ENCODE data around the gene CASK.

The CASK gene

DNA sequence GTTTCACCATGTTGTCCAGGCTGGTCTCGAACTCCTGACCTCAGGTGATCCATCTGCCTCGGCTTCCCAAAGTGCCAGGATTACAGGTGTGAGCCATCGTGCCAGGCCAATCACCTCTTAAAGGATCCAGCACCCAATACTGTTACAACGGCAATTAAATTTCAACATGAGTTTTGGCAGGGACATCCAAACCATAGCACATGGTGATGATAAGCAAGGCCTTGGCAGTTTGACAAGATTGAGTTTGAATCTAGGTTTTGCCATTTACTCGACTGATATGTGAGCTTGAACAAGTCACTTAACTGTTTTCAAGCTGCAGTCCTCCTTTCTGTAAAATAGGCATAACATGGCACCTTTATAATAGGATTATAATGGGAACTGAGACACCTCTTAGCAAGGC lies 115.3 kb downstream of the CASK start:
- TF ChIP-seq, protein P1, sequence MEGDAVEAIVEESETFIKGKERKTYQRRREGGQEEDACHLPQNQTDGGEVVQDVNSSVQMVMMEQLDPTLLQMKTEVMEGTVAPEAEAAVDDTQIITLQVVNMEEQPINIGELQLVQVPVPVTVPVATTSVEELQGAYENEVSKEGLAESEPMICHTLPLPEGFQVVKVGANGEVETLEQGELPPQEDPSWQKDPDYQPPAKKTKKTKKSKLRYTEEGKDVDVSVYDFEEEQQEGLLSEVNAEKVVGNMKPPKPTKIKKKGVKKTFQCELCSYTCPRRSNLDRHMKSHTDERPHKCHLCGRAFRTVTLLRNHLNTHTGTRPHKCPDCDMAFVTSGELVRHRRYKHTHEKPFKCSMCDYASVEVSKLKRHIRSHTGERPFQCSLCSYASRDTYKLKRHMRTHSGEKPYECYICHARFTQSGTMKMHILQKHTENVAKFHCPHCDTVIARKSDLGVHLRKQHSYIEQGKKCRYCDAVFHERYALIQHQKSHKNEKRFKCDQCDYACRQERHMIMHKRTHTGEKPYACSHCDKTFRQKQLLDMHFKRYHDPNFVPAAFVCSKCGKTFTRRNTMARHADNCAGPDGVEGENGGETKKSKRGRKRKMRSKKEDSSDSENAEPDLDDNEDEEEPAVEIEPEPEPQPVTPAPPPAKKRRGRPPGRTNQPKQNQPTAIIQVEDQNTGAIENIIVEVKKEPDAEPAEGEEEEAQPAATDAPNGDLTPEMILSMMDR (IDR thresholded peaks at IDR 0.05; ENCODE audit: borderline replicate concordance, insufficient read depth, low read depth, low read length): no peak
- H3K4me3 ChIP-seq (ENCODE audit: low read depth, low read length): no peak overlapping the region

DNA sequence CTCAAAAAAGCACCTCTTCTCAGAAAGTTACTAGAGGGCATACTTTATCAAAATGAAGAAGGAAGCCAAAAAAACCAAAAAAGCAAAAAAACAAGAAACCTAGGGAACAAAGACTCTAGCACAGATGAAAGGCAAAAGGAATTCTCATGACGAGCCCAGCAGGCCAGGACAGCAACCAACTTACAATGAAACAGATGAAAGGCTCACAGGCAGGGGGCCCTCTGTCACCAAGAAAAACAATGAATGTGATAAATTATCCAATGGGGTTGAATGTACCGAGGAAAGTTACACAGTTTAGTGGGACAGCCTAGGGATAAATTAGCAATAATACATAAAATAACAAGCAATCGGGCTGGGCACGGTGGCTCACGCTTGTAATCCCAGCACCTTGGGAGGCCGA lies 120.4 kb downstream of the CASK start:
- H3K4me3 ChIP-seq (ENCODE audit: low read depth, low read length): no peak overlapping the region
- TF ChIP-seq, protein P1 (IDR thresholded peaks at IDR 0.05; ENCODE audit: borderline replicate concordance, insufficient read depth, low read depth, low read length): no peak

DNA sequence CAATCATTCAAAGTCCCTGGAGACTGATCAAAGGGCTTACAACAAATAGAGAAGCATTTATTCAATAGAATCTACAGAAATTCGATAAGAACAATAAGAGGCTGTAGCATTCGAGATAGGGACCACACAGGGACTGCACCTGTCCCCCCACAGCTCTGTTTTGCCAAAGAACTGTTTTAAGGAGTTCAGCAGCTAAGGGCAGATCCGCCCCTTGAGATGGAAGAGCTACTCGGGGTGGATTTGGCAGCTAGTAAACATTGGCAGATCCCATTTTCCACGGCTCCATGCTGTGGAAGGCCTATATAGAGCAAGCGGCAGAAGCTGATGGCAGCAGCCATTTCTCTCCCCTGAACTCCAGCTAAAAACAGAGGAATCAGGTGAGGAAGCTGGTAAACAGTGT lies 123.7 kb downstream of the CASK start:
- no peak overlapping the region for H3K4me3 ChIP-seq (ENCODE audit: low read depth, low read length)
- TF ChIP-seq, protein P1 (IDR thresholded peaks at IDR 0.05; ENCODE audit: borderline replicate concordance, insufficient read depth, low read depth, low read length): no peak

DNA sequence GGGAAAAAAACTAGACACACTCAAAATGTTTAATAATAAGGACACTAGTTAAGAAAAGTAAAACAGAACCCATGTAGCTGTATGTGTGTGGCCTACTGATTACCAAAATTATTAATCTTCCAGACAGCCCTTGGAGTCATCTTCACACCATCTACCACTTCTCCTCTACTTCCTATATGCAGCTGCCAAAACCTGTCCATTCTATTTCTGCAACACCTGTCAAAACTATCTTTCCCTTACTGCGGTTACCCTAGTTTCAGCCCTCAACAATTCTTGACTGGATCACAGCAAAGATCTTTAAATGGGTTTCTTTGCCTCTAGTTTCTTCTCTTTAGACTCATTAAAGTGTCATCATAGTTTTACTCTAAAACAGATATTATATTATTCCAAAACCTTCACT lies 126.8 kb downstream of the CASK start:
- H3K4me3 ChIP-seq (ENCODE audit: low read depth, low read length): no peak overlapping the region
- TF ChIP-seq, protein P1 (IDR thresholded peaks at IDR 0.05; ENCODE audit: borderline replicate concordance, insufficient read depth, low read depth, low read length): no peak

DNA sequence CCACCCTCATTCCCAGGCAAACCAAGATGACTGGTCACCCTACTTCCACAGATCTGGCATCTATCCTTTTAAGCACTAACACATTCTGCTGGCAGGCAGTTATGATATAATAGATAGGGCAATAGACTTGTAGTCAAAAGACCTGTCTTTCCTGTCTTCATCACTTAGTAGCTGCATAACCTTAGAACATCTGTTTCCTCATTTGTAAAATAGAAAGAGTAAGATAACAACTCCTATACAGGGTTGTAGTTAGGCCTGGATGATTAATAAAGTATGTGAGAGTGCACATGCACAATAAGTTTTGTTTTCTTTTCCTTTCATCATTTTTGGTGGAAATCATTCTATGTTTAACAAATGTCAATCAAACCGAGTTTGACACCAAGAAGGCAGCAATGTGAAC lies 127.3 kb downstream of the CASK start:
- H3K4me3 ChIP-seq (ENCODE audit: low read depth, low read length): no peak overlapping the region
- TF ChIP-seq, protein P1 (IDR thresholded peaks at IDR 0.05; ENCODE audit: borderline replicate concordance, insufficient read depth, low read depth, low read length): no peak

DNA sequence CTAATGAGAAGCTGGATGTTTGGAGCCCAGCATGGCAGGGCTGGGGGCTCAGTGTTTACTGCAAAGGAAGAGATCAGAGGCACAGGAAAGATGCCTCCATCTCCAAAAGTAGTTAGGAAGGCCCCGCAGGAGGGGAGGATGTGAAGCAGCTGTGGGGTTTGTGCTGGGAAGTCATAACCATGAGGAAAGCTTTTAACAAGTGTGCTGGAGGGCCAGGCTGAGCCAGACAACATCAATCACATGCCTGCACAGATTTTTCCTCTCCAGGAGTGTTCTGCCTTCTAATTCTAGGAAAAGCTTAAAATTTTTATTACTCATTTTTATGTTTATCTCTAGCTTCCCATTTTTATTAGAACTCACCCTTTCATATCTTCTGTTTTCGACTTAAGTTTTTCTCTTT lies 134.0 kb downstream of the CASK start:
- TF ChIP-seq, protein P1 (IDR thresholded peaks at IDR 0.05; ENCODE audit: borderline replicate concordance, insufficient read depth, low read depth, low read length): no peak
- H3K4me3 ChIP-seq (ENCODE audit: low read depth, low read length): no peak overlapping the region

DNA sequence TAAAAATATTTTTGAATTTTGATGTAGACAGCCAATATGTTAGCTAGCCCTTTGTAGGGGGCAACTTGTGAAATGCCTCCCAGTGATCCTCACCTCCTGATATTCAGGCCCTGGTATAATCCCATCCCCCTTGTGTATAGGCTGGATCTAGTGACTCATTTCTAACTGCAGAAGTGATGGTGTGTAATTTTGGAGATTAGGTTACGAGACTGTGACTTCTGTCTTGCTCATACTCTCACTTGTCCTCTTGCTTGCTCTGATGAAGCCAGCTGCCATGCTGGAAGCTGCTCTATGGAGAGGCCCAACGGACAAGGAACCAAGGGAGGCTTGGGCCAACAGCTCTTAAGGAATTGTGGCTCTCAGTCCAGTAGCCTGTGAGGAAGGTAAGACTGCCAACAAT lies 137.7 kb downstream of the CASK start:
- TF ChIP-seq, protein P1 (IDR thresholded peaks at IDR 0.05; ENCODE audit: borderline replicate concordance, insufficient read depth, low read depth, low read length): no peak

More for the DNA sequence above, 137.7 kb downstream of the CASK start:
- no peak overlapping the region for H3K4me3 ChIP-seq (ENCODE audit: low read depth, low read length)

Measured in GM12875 (cell line).